Psoas muscle (tissue), 8 donors: ENCODE results near the gene SPOPL. TPM values are rescaled to one million over a fixed set of nuclear protein-coding genes. Genes with fewer than 3 reads are reported as not detected.
A peak's percentile ranks its signal among the peaks of the same experiment; 100 is the strongest.
"Not testable (repeated sequence)": the region's sequence is repeated elsewhere in the genome, so short reads cannot be mapped to it uniquely, and the experiment has no call there.

Source experiments
- ATAC-seq, 4 donors: fragments of 200-7000 bp; cut with Tn5 transposase; one replicate each; pipeline ENCODE4 v1.9.1; 2020; ENCODE audit warnings: moderate library complexity in 3 of 4, mild to moderate bottlenecking in 2 of 4
- DNase-seq, 2 donors: peaks; one replicate each; pipeline ENCODE4 v3.0.0-alpha.2; 2020
- H3K27ac ChIP-seq: fragments of 200-600 bp; one replicate; pipeline ENCODE4 v1.8.0; 2022
- H3K27me3 ChIP-seq, 3 donors: fragments of 200-600 bp in 1 of 3; one replicate each; pipeline versions ENCODE4 v1.6.1 to v1.8.0; 2013 to 2022; ENCODE audit warnings: low read length in 2 of 3, mild to moderate bottlenecking in 2 of 3, moderate library complexity in 1 of 3; ENCODE audit not compliant: insufficient read depth in 3 of 3
- H3K36me3 ChIP-seq, 2 donors: fragments of 200-600 bp in 1 of 2; one replicate each; pipeline versions ENCODE4 v1.6.1 to v1.8.0; 2013 to 2022; ENCODE audit warnings: low read depth in 1 of 2, mild to moderate bottlenecking in 1 of 2, moderate library complexity in 1 of 2; ENCODE audit not compliant: insufficient read depth in 1 of 2
- H3K4me1 ChIP-seq: fragments of 200-600 bp; one replicate; pipeline ENCODE4 v1.8.0; 2022
- H3K4me3 ChIP-seq: fragments of 200-600 bp; one replicate; pipeline ENCODE4 v1.8.0; 2022; ENCODE audit warnings: mild to moderate bottlenecking
- H3K9me3 ChIP-seq: fragments of 200-600 bp; one replicate; pipeline ENCODE4 v1.8.0; 2022
- WGBS, 3 donors: extraction: QIAGEN DNeasy Blood & Tissue Kit; methylation state at CpG; one replicate each; pipeline versions ENCODE4 v1.1.6 to v1.1.7; 2013; 5-methylcytosine and 5-hydroxymethylcytosine counted together
- intact Hi-C, 2 donors: fragments of 100-400 bp; cut with DNase I; formaldehyde crosslinking; loops; one replicate each; pipeline versions ENCODE4 v1.11.0 to v1.14.2; 2022
- polyA plus RNA-seq, 3 donors: library from polyadenylated mRNA; stranded (reverse); fragments of 200-250 nt; gene quantifications; one replicate each; pipeline ENCODE4 v1.2.3, GENCODE V29; 2013
- total RNA-seq, 4 donors: library from RNA; stranded (reverse); fragmentation: NEBNext Ultra II Directional in 2 of 4; extraction: Animal tissue kit (Norgen Biotek cat#: 25700) in 2 of 4; gene quantifications; one replicate each; pipeline versions ENCODE4 v1.2.1 to v1.2.4, GENCODE V29; 2021 to 2023
- TF ChIP-seq, protein P1 (sequence below): fragments of 200-600 bp; IDR thresholded peaks from one replicate; pipeline ENCODE4 v1.8.0; 2022; ENCODE audit warnings: antibody characterized with exemption
- donor health status: healthy with polysubstance abuse.
- donor health status: DM: no; HTN: no; CAD: no; lungs with moderate emphysema.
- donor health status: Bipolar disorder and iron deficiency.
- donor health status: healthy.
- donor health status: DM: yes; HTN: yes; CAD: no.
- donor health status: DM: no; HTN: no; CAD: no.
- donor health status: DM: no; HTN: no; CAD: no.
- donor health status: DM: yes; HTN: yes; CAD: no.

The SPOPL gene
- total and polyA plus RNA-seq, 7 donors: 3.0 to 19.0 (median 10.7) TPM

GRCh38 chr2:138524353-138524752 is 22.8 kb downstream of the SPOPL start:
- DNase-seq, H3K27ac ChIP-seq, ATAC-seq, intact Hi-C loops, H3K36me3 ChIP-seq, H3K9me3 ChIP-seq, H3K4me1 ChIP-seq, H3K4me3 ChIP-seq, H3K27me3 ChIP-seq: not testable (repeated sequence)
- WGBS, 3 donors: 97 to 100% (median 100%) methylated on average over 1 of the region's 1 CpG

DNA sequence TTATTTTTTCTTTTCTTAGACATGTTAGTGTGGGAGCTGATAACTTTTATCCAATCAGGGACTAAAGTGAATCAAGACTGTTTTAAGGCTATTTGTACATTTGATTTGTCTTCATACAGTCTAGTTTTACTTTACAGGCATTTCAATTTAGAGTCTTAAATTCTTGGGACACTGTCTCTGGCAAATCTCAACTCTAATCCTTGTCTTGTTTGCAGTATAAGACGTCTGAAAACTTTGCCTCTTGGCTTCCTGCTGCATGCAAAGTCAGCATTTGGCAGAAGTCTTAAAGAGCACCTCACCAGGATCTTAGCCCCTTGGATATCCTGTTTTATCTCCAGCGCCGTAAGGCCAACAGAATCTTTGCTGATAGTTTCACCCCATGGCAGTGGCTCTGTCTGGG is 30.3 kb downstream of the SPOPL start:
- peaks cover 18% of the 10 kb centered on the region for H3K4me1 ChIP-seq
- no peak for DNase-seq
- no peaks in the 10 kb centered on the region for H3K27me3 ChIP-seq
- H3K9me3 ChIP-seq: no peaks in the 10 kb centered on the region
- 31 to 41% (median 32%) methylated on average over 3 of the region's 3 CpGs for WGBS, 3 donors
- H3K36me3 ChIP-seq: no peaks in the 10 kb centered on the region
- no peak overlapping the region for H3K4me3 ChIP-seq
- TF ChIP-seq, protein P1, sequence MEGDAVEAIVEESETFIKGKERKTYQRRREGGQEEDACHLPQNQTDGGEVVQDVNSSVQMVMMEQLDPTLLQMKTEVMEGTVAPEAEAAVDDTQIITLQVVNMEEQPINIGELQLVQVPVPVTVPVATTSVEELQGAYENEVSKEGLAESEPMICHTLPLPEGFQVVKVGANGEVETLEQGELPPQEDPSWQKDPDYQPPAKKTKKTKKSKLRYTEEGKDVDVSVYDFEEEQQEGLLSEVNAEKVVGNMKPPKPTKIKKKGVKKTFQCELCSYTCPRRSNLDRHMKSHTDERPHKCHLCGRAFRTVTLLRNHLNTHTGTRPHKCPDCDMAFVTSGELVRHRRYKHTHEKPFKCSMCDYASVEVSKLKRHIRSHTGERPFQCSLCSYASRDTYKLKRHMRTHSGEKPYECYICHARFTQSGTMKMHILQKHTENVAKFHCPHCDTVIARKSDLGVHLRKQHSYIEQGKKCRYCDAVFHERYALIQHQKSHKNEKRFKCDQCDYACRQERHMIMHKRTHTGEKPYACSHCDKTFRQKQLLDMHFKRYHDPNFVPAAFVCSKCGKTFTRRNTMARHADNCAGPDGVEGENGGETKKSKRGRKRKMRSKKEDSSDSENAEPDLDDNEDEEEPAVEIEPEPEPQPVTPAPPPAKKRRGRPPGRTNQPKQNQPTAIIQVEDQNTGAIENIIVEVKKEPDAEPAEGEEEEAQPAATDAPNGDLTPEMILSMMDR: no peak
- no peak for ATAC-seq
- intact Hi-C loops: no loop called here
- H3K27ac ChIP-seq: no peak overlapping the region

DNA sequence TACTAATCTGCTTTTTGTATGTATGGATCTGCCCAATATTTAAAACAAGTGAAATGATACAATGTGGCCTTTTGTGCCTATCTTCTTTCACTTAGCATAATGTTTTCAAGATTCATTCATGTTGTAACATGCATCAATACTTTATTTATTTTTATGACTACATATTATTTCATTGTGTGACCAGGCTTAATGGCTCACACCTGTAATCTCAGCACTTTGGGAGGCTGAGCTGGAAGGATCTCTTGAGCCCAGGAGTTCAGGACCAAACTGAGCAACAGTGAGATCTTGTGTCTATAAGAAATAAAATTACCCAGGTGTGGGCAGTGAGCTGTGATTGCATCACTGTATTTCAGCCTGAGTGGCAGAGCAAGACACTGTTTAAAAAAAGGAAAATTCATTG is 33.2 kb downstream of the SPOPL start:
- no peaks in the 10 kb centered on the region for H3K27me3 ChIP-seq
- H3K4me3 ChIP-seq: no peak overlapping the region
- peaks cover 18% of the 10 kb centered on the region for H3K4me1 ChIP-seq
- H3K9me3 ChIP-seq: peaks cover 2% of the 10 kb centered on the region
- intact Hi-C loops: no loop called here
- DNase-seq (no peak), ATAC-seq (no peak)
- no peaks in the 10 kb centered on the region for H3K36me3 ChIP-seq
- H3K27ac ChIP-seq: no peak overlapping the region
- TF ChIP-seq, protein P1: no peak

- TF ChIP-seq, protein P1: no peak
- peaks cover 13% of the 10 kb centered on the region for H3K4me1 ChIP-seq
- H3K27ac ChIP-seq: no peak overlapping the region
- H3K9me3 ChIP-seq: peaks cover 4% of the 10 kb centered on the region
- no peaks in the 10 kb centered on the region for H3K27me3 ChIP-seq
- H3K4me3 ChIP-seq: no peak overlapping the region
- H3K36me3 ChIP-seq: no peaks in the 10 kb centered on the region
- 68 to 79% (median 75%) methylated on average over 2 of the region's 2 CpGs for WGBS, 3 donors
- intact Hi-C loops: no loop called here
- ATAC-seq (peak in 1 of 4 donors; percentile 33), DNase-seq (no peak)
Observed at GRCh38 chr2:138536302-138536701, 34.7 kb downstream of the SPOPL start.

- Histone ChIP-seq H3K9me3 (peaks cover 4% of the 10 kb centered on the region), H3K27ac (no peak overlapping the region), H3K4me3 (no peak overlapping the region), H3K27me3 (no peaks in the 10 kb centered on the region), H3K4me1 (peaks cover 9% of the 10 kb centered on the region), H3K36me3 (no peaks in the 10 kb centered on the region)
- TF ChIP-seq, protein P1: no peak
- ATAC-seq: no peak
- no peak for DNase-seq
- intact Hi-C loops: no loop called here
- 96 to 100% (median 99%) methylated on average over 2 of the region's 2 CpGs for WGBS, 3 donors
Observed at GRCh38 chr2:138536740-138537139, 35.2 kb downstream of the SPOPL start.
